GM23248 (cell line): ENCODE measurements around the gene FCRL2.

Experiments
- EZH2 ChIP-seq: fragments of 200-600 bp; sonication (generic); IDR thresholded peaks from 2 replicates; pipeline ENCODE4 v1.6.1; 2018; ENCODE audit warnings: antibody characterized with exemption, mild to moderate bottlenecking; ENCODE audit not compliant: insufficient read depth, poor library complexity, severe bottlenecking
- EZH2phosphoT487 ChIP-seq: fragments of 200-600 bp; sonication (generic); IDR thresholded peaks from 2 replicates; pipeline ENCODE4 v1.6.1; 2018; ENCODE audit warnings: antibody characterized with exemption, moderate library complexity, mild to moderate bottlenecking, low read depth; ENCODE audit not compliant: insufficient read depth

DNA sequence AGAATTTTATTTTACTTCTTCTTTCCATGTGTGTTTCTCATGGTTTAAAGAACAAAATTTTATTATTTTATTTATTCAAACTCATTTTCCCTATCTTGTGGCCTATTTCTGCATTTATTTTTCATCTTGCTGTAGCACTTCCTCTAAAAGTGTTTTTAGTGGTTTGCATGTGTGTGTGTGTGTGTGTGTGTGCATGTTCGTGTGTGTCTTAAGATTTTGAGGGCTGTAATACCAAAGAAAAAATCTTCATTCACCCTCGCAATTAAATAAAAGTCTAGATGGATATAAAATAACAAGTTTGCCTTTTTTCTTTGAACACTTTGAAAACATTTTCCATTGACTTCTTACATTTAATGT is 51.7 kb downstream of the FCRL2 start:
- no peak for TF ChIP-seq EZH2
- TF ChIP-seq EZH2phosphoT487 = no peak
